Erythroblast (primary cell): Measurements from ENCODE around the gene RNF224.

Experiments
- GATA1 ChIP-seq: IDR thresholded peaks from 2 replicates; pipeline ENCODE4 v1.6.1; 2011; ENCODE audit warnings: low read depth, mild to moderate bottlenecking, control low read depth, low read length, moderate library complexity
- POLR2A ChIP-seq: IDR thresholded peaks from 2 replicates; pipeline ENCODE4 v1.6.1; 2011; ENCODE audit warnings: mild to moderate bottlenecking, low read length

- TF ChIP-seq POLR2A (no peak), GATA1 (no peak)
Measured at GRCh38 chr9:137179761-137180160, 47.5 kb upstream of the RNF224 start.
